K562 (cell line): Measurements from ENCODE around the gene PLCB4. TPM values are rescaled to one million over a fixed set of nuclear protein-coding genes. Genes with fewer than 3 reads are reported as not detected.

Experiments used
- ATAC-seq: fragments of 200-7000 bp; cut with Tn5 transposase; 3 replicates; pipeline ENCODE4 v1.9.1; 2020; ENCODE audit warnings: moderate library complexity
- BruUV-seq: library from RNA; stranded (reverse); fragments of 400-500 nt; replicated peaks from 2 replicates; lab custom pipeline; 2021; lab: Mats Ljungman, UMichigan
- CTCF ChIA-PET: fragments of 300-600 bp; formaldehyde crosslinking; extraction: SDS; loops from one replicate; lab custom pipeline; 2021; ENCODE audit warnings: low intra/inter-chr PET ratio; lab: Yijun Ruan, JAX
- POLR2A ChIA-PET: fragments of 300-600, 350-650 bp; sonication (Branson Sonifier 250); formaldehyde crosslinking; extraction: SDS; loops from one replicate; lab custom pipeline; 2021; ENCODE audit warnings: antibody characterized with exemption, inconsistent platforms; lab: Yijun Ruan, JAX
- DNase-seq, 4 experiments: peaks; one replicate each; pipeline versions ENCODE4 v3.0.0 to v3.0.0-alpha.2; 2011 to 2018; ENCODE audit warnings: low spot score in 3 of 4, mixed read lengths in 3 of 4; ENCODE audit errors: extremely low read depth in 1 of 4
- FAIRE-seq: peaks from 2 replicates; lab custom pipeline; 2011; peaks lifted over from hg19 to GRCh38; lab: Jason Lieb, UNC
- H2AFZ ChIP-seq: 2 replicates; pipeline ENCODE4 v1.6.0; 2011; ENCODE audit warnings: low read depth, low read length, control low read depth, inconsistent platforms
- H3K27ac ChIP-seq: fragments of 200-600 bp; 3 replicates; pipeline ENCODE4 v1.8.0; 2011; ENCODE audit warnings: low read depth, mild to moderate bottlenecking, control low read depth, inconsistent platforms, low read length, moderate library complexity, mixed read lengths; ENCODE audit errors: extremely low read depth
- H3K27me3 ChIP-seq, 2 experiments: fragments of 300-600 bp in 1 of 2; 2 replicates in 1 of 2; 3 replicates in 1 of 2; pipeline versions ENCODE4 v1.6.0 to v1.8.0; 2011; ENCODE audit warnings: inconsistent platforms in 2 of 2, low read length in 2 of 2, mild to moderate bottlenecking in 1 of 2, mixed read lengths in 1 of 2, moderate library complexity in 1 of 2; ENCODE audit not compliant: control insufficient read depth in 2 of 2, insufficient read depth in 2 of 2
- H3K36me3 ChIP-seq: fragments of 300-600 bp; 3 replicates; pipeline ENCODE4 v1.8.0; 2011; ENCODE audit warnings: mild to moderate bottlenecking, low read length, inconsistent platforms; ENCODE audit not compliant: control insufficient read depth, insufficient read depth
- H3K4me1 ChIP-seq, 2 experiments: fragments of 200-600 bp in 1 of 2; replicated peaks in 1 of 2; 2 replicates in 1 of 2; 3 replicates in 1 of 2; pipeline versions ENCODE4 v1.5.1 to v1.8.0; 2011; ENCODE audit warnings: inconsistent platforms in 2 of 2, low read length in 2 of 2, mild to moderate bottlenecking in 1 of 2, mixed read lengths in 1 of 2, moderate library complexity in 1 of 2; ENCODE audit not compliant: control insufficient read depth in 2 of 2, insufficient read depth in 2 of 2
- H3K4me2 ChIP-seq: 2 replicates; pipeline ENCODE4 v1.6.1; 2011; ENCODE audit warnings: low read length, control low read depth, inconsistent platforms, mixed read lengths; ENCODE audit not compliant: insufficient read depth
- H3K4me3 ChIP-seq: fragments of 200-600 bp; sonication (generic), shearing (Covaris generic); 2 replicates; pipeline ENCODE4 v1.5.1; 2016; ENCODE audit warnings: control low read depth, inconsistent platforms
- H3K79me2 ChIP-seq: fragments of 200-600 bp; 3 replicates; pipeline ENCODE4 v1.8.0; 2011; ENCODE audit warnings: low read length, inconsistent platforms; ENCODE audit not compliant: control insufficient read depth, insufficient read depth
- H3K9ac ChIP-seq, 2 experiments: 2 replicates each; pipeline versions ENCODE4 v1.6.0 to v1.6.1; 2011; ENCODE audit warnings: low read depth in 2 of 2, low read length in 2 of 2, control low read depth in 1 of 2, inconsistent platforms in 1 of 2, mild to moderate bottlenecking in 1 of 2, mixed read lengths in 1 of 2; ENCODE audit not compliant: insufficient read depth in 1 of 2
- H3K9me1 ChIP-seq: one replicate; pipeline ENCODE4 v1.6.0; 2011; ENCODE audit warnings: inconsistent platforms, mild to moderate bottlenecking, low read length, moderate library complexity; ENCODE audit not compliant: control insufficient read depth, insufficient read depth
- H3K9me3 ChIP-seq: replicated peaks from 2 replicates; pipeline ENCODE4 v1.5.1; 2011; ENCODE audit warnings: low read depth, low read length, inconsistent platforms; ENCODE audit not compliant: control insufficient read depth, insufficient read depth
- H4K20me1 ChIP-seq: replicated peaks from 2 replicates; pipeline ENCODE4 v1.6.1; 2011; ENCODE audit warnings: low read length, inconsistent platforms, mixed read lengths; ENCODE audit not compliant: control insufficient read depth, insufficient read depth
- ARID2 ChIP-seq: fragments of 450-650 bp; IDR thresholded peaks from 2 replicates; pipeline ENCODE4 v1.6.1; 2017; ENCODE audit warnings: antibody characterized with exemption, mild to moderate bottlenecking
- ESRRA ChIP-seq: fragments of 450-650 bp; IDR thresholded peaks from 2 replicates; pipeline ENCODE4 v1.6.1; 2014; ENCODE audit warnings: low read depth, mild to moderate bottlenecking, moderate library complexity, borderline replicate concordance
- HNRNPUL1 ChIP-seq: fragments of 200-400 bp; formaldehyde crosslinking; IDR thresholded peaks from 2 replicates; pipeline ENCODE4 v1.6.1; 2017; ENCODE audit warnings: low read length
- MCM2 ChIP-seq: fragments of 450-650 bp; IDR thresholded peaks from 2 replicates; pipeline ENCODE4 v1.6.1; 2017; ENCODE audit warnings: low read depth, mild to moderate bottlenecking
- POLR2H ChIP-seq: IDR thresholded peaks from 2 replicates; pipeline ENCODE4 v1.6.1; 2016; ENCODE audit warnings: missing genetic modification characterization, low read depth, mild to moderate bottlenecking, control low read depth, missing compliant biosample characterization, moderate library complexity
- ZNF217 ChIP-seq: sonication (generic); formaldehyde crosslinking; IDR thresholded peaks from 2 replicates; pipeline ENCODE4 v1.8.0; 2022; ENCODE audit warnings: mild to moderate bottlenecking, missing genetic modification reagents
- ZNF57 ChIP-seq: fragments of 450-650 bp; formaldehyde crosslinking; IDR thresholded peaks from 2 replicates; pipeline ENCODE4 v1.4.0; 2020; ENCODE audit warnings: mild to moderate bottlenecking, moderate library complexity
- WGBS: fragments of 100-300 bp; shearing (Covaris generic); methylation state at CpG from one replicate; pipeline ENCODE4 v1.1.6; 2016; ENCODE audit warnings: low coverage, mixed read lengths; ENCODE audit not compliant: insufficient coverage; ENCODE audit errors: missing lambda C conversion rate; 5-methylcytosine and 5-hydroxymethylcytosine counted together
- in situ Hi-C: fragments of 300-500 bp; cut with MboI; formaldehyde crosslinking; loops from 4 replicates; pipeline ENCODE4 v1.15.0; 2018; ENCODE audit warnings: inconsistent platforms, mixed read lengths
- intact Hi-C: fragments of 100-400 bp; cut with micrococcal nuclease; formaldehyde crosslinking; loops from 2 replicates; pipeline ENCODE4 v1.14.2; 2022
- polyA plus RNA-seq, 8 experiments: library from polyadenylated mRNA; depleted of rRNA in 4 of 8; stranded (reverse) in 5 of 8; unstranded in 3 of 8; fragments of >200 nt; fragmentation: Nextera tagmentation in 2 of 8; fragmentation: Illumina TruSeq in 1 of 8; extraction: Ambion mirVana in 2 of 8; extraction: Trizol in 1 of 8; gene quantifications; 2 replicates each; pipeline versions ENCODE4 v1.2.1 to v1.2.3, GENCODE V29; 2011 to 2014; ENCODE audit warnings: inconsistent platforms in 1 of 8, missing spikeins in 1 of 8
- total RNA-seq, 7 experiments: library from RNA; depleted of rRNA in 6 of 7; stranded (reverse); fragments of >200 nt in 6 of 7; fragmentation: Illumina TruSeq in 2 of 7; extraction: Trizol in 2 of 7; gene quantifications; 2 replicates each; pipeline versions ENCODE4 v1.2.1 to v1.2.3, GENCODE V29; 2011 to 2021; ENCODE audit warnings: low replicate concordance in 1 of 7
- TF ChIP-seq, protein P1 (sequence below): fragments of 450-650 bp; IDR thresholded peaks from one replicate; pipeline ENCODE4 v1.6.1; 2018; ENCODE audit warnings: mild to moderate bottlenecking, moderate library complexity; ENCODE audit not compliant: partially characterized antibody
- TF ChIP-seq, protein P2 (sequence below): sonication (generic); formaldehyde crosslinking; IDR thresholded peaks from 2 replicates; pipeline ENCODE4 v1.8.1; 2022; ENCODE audit warnings: missing genetic modification reagents
- TF ChIP-seq, protein P3 (sequence below): fragments of 250-450 bp; sonication (Bioruptor Pico); IDR thresholded peaks from 2 replicates; pipeline ENCODE4 v1.5.0; 2022; ENCODE audit warnings: mild to moderate bottlenecking
- TF ChIP-seq, protein P4 (sequence below): fragments of 250-450 bp; sonication (Bioruptor Pico); IDR thresholded peaks from 2 replicates; pipeline ENCODE4 v1.5.0; 2021; ENCODE audit warnings: mild to moderate bottlenecking, moderate library complexity

PLCB4 gene
- total and polyA plus RNA-seq, 9 of the 15 experiments (the other 6 are each of a cell fraction or from before 2014, with no cell fraction given), result 0.20 to 2.9 (median 0.52) TPM

DNA sequence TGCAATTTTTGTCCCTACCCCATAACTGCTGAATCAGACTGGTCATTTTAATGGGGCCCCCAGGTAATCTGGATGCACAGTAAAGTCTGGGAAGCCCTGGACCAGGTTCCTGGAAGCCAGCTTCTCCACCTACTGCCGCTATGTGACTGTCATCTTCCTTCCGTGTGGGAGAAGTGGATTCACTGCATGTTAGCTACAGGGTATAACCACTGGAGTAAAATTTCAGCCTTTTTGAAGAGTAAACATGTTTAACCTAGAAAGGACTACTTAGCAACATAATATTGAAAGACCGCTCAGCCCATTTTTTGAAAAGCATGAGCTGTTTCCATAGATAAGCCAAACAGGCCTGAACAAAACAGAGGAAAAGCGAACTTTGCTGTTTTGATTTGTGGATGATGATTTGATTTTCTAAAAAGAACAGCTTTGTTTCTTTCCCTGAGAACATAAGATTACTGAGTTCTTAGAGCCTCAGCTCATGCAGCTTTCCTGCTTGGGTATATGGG lies 208.1 kb downstream of the PLCB4 start (continued):
- TF ChIP-seq, protein P1, sequence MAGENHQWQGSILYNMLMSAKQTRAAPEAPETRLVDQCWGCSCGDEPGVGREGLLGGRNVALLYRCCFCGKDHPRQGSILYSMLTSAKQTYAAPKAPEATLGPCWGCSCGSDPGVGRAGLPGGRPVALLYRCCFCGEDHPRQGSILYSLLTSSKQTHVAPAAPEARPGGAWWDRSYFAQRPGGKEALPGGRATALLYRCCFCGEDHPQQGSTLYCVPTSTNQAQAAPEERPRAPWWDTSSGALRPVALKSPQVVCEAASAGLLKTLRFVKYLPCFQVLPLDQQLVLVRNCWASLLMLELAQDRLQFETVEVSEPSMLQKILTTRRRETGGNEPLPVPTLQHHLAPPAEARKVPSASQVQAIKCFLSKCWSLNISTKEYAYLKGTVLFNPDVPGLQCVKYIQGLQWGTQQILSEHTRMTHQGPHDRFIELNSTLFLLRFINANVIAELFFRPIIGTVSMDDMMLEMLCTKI, result no peak
- TF ChIP-seq HNRNPUL1 (no peak), ESRRA (no peak)
- TF ChIP-seq, protein P2, sequence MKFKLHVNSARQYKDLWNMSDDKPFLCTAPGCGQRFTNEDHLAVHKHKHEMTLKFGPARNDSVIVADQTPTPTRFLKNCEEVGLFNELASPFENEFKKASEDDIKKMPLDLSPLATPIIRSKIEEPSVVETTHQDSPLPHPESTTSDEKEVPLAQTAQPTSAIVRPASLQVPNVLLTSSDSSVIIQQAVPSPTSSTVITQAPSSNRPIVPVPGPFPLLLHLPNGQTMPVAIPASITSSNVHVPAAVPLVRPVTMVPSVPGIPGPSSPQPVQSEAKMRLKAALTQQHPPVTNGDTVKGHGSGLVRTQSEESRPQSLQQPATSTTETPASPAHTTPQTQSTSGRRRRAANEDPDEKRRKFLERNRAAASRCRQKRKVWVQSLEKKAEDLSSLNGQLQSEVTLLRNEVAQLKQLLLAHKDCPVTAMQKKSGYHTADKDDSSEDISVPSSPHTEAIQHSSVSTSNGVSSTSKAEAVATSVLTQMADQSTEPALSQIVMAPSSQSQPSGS (CRISPR knock-in tag), result no peak

DNA sequence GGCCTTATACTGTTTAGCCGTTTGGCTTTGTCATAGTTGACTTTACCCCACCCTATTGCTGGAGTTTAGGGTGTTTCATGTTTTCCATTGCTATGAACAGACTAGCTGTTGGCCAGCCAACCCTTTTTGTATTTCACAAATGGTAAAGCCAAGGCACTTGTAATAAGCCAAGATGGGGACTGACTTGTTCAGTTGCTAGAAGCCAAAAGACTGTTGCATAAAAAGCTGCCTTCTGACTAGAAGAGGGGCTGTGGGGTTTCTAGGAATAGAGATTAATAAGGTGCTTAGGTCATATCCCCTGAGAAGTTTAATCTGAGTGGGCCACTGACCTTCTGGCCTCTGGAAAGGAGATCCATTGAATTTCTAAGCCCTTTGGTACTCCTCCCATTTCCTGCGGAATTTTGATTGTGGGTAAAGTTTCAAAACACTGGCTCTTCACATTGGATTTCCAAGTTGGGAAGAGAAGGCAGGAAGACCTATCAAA lies 211.1 kb downstream of the PLCB4 start:
- H3K27ac ChIP-seq, result no peak overlapping the region
- H3K27me3 ChIP-seq, result no peaks in the 10 kb centered on the region
- DNase-seq (no peak), FAIRE-seq (no peak), ATAC-seq (no peak)
- no peaks in the 10 kb centered on the region for H4K20me1 ChIP-seq
- no peak overlapping the region for H3K4me3 ChIP-seq
- H3K4me1 ChIP-seq, result no peaks in the 10 kb centered on the region
- no TSS peak for BruUV-seq
- in situ Hi-C loops, result no loop called here
- CTCF ChIA-PET, result interaction anchor here (0.6 kb wide), 1 partner anchor 70 kb away, joined by 3 read pairs; no protein-coding TSS in a partner anchor
- no peaks in the 10 kb centered on the region for H3K36me3 ChIP-seq
- H3K4me2 ChIP-seq, result no peak overlapping the region
- H3K9me1 ChIP-seq, result no peaks in the 10 kb centered on the region
- WGBS, result 0% methylated on average over 2 of the region's 2 CpGs
- H3K79me2 ChIP-seq, result no peaks in the 10 kb centered on the region
- H2AFZ ChIP-seq, result no peak overlapping the region
- no peak overlapping the region for H3K9ac ChIP-seq
- no peaks in the 10 kb centered on the region for H3K9me3 ChIP-seq
- POLR2A ChIA-PET, result no interaction called here
- intact Hi-C loops, result no loop called here
- TF ChIP-seq ZNF57 (CRISPR knock-in tag) (no peak), MCM2 (no peak), ZNF217 (no peak), POLR2H (tag) (no peak), ARID2 (no peak)
- TF ChIP-seq, protein P3, sequence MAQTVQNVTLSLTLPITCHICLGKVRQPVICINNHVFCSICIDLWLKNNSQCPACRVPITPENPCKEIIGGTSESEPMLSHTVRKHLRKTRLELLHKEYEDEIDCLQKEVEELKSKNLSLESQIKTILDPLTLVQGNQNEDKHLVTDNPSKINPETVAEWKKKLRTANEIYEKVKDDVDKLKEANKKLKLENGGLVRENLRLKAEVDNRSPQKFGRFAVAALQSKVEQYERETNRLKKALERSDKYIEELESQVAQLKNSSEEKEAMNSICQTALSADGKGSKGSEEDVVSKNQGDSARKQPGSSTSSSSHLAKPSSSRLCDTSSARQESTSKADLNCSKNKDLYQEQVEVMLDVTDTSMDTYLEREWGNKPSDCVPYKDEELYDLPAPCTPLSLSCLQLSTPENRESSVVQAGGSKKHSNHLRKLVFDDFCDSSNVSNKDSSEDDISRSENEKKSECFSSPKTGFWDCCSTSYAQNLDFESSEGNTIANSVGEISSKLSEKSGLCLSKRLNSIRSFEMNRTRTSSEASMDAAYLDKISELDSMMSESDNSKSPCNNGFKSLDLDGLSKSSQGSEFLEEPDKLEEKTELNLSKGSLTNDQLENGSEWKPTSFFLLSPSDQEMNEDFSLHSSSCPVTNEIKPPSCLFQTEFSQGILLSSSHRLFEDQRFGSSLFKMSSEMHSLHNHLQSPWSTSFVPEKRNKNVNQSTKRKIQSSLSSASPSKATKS (CRISPR knock-in tag), result no peak
- TF ChIP-seq, protein P4, sequence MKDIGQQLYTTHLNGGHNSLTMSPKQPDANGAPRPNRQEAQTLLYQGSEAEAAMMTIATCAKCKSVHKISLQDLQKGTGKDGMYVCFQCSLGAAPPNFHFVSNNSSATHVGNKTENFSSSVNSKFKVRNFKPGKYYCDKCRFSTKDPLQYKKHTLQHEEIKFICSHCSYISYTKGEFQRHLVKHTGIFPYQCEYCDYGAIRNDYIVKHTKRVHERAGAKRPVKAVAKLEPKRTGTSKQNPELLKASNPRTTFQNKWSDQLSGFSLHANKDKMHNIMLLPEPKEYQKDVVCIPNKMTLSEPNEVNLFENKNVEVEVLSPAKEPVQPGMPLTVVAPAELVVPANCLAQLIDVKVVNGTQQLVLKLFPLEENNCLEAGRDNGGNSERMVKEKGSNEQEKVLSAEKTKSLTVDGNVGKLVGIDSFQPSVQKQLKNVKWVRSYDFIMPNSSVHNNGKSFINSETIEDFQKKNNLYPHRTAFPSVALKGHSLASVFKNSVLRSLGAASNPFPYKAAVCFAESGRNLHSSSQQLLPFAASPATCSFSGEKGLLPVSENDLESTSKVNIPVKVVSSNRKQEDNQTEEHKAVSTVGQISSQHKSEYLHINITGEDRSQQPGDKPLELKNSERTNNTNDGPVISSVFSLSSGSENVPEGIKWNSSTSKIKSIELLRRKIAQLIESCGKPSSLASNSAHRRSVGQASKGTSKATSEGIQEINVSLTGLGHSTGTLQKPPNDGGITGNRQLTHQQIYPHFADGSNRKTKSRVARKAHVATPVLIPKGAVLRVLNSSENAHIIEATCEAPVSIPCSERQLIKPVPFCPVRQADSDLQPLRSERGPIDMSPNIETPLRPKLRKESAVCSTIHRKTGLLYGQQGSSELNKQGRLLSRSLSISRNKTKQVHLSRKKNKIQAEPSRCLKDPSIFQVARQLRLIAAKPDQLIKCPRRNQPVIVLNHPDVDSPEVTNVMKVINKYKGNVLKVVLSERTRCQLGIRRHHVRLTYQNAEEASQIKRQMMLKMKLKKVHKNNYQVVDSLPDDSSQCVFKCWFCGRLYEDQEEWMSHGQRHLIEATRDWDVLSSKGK (CRISPR knock-in tag), result no peak
